Ramos (cell line): ENCODE measurements around the gene DYNC2I2.
"Not testable (repeated sequence)": the region's sequence is repeated elsewhere in the genome, so short reads cannot be mapped to it uniquely, and the experiment has no call there.

ENCODE experiments used
- in situ Hi-C: fragments of 300-500 bp; cut with MboI; formaldehyde crosslinking; loops from one replicate; pipeline ENCODE4 v1.14.3; 2022; ENCODE audit warnings: low sequenced_read_pairs; ENCODE audit not compliant: unreplicated experiment

The DYNC2I2 gene

GRCh38 chr9:128687453-128687852 lies 30.8 kb upstream of the DYNC2I2 start:
- in situ Hi-C loops: no loop called here

- in situ Hi-C loops: no loop called here
These were observed 29.2 kb upstream of the DYNC2I2 start for GRCh38 chr9:128685636-128686489.

GRCh38 chr9:128684325-128685199 lies 27.9 kb upstream of the DYNC2I2 start:
- in situ Hi-C loops: no loop called here

GRCh38 chr9:128684065-128684324 lies 27.3 kb upstream of the DYNC2I2 start:
- in situ Hi-C loops: no loop called here

- in situ Hi-C loops: no loop called here
These were observed 26.9 kb upstream of the DYNC2I2 start for GRCh38 chr9:128683340-128684064.

- in situ Hi-C loops: no loop called here
These were observed 21.1 kb upstream of the DYNC2I2 start for GRCh38 chr9:128677794-128678193.

- in situ Hi-C loops: no loop called here
These were observed 18.7 kb upstream of the DYNC2I2 start for GRCh38 chr9:128675382-128675781.

GRCh38 chr9:128669786-128670185 lies 13.1 kb upstream of the DYNC2I2 start:
- in situ Hi-C loops: no loop called here

- in situ Hi-C loops: not testable (repeated sequence)
These were observed 9.9 kb upstream of the DYNC2I2 start for GRCh38 chr9:128666481-128666941.

GRCh38 chr9:128657796-128658195 lies 1.1 kb upstream of the DYNC2I2 start:
- in situ Hi-C loops: no loop called here

- in situ Hi-C loops: no loop called here
These were observed 677 bp upstream of the DYNC2I2 start for GRCh38 chr9:128657344-128657704.

GRCh38 chr9:128654481-128654880 lies 2.2 kb downstream of the DYNC2I2 start:
- in situ Hi-C loops: no loop called here

- in situ Hi-C loops: no loop called here
These were observed 2.7 kb downstream of the DYNC2I2 start for GRCh38 chr9:128653908-128654307.

GRCh38 chr9:128651798-128652197 lies 4.8 kb downstream of the DYNC2I2 start:
- in situ Hi-C loops: no loop called here

- in situ Hi-C loops: not testable (repeated sequence)
These were observed 8.4 kb downstream of the DYNC2I2 start for GRCh38 chr9:128648206-128648605.

- in situ Hi-C loops: no loop called here
These were observed 12.9 kb downstream of the DYNC2I2 start for GRCh38 chr9:128643519-128644300.

GRCh38 chr9:128642675-128643245 lies 13.9 kb downstream of the DYNC2I2 start:
- in situ Hi-C loops: no loop called here

GRCh38 chr9:128640603-128641002 lies 16.0 kb downstream of the DYNC2I2 start:
- in situ Hi-C loops: no loop called here

GRCh38 chr9:128638580-128638979 lies 18.1 kb downstream of the DYNC2I2 start:
- in situ Hi-C loops: no loop called here

GRCh38 chr9:128637656-128638055 lies 19.0 kb downstream of the DYNC2I2 start:
- in situ Hi-C loops: no loop called here
